NCI-H1048 (cell line): ENCODE data around the gene ZNF595.
"Not testable (repeated sequence)": the region's sequence is repeated elsewhere in the genome, so short reads cannot be mapped to it uniquely, and the experiment has no call there.

Experiments used
- DNase-seq: peaks from one replicate; lab custom pipeline; 2025; lab: John Stamatoyannopoulos, UW

The ZNF595 gene

DNA sequence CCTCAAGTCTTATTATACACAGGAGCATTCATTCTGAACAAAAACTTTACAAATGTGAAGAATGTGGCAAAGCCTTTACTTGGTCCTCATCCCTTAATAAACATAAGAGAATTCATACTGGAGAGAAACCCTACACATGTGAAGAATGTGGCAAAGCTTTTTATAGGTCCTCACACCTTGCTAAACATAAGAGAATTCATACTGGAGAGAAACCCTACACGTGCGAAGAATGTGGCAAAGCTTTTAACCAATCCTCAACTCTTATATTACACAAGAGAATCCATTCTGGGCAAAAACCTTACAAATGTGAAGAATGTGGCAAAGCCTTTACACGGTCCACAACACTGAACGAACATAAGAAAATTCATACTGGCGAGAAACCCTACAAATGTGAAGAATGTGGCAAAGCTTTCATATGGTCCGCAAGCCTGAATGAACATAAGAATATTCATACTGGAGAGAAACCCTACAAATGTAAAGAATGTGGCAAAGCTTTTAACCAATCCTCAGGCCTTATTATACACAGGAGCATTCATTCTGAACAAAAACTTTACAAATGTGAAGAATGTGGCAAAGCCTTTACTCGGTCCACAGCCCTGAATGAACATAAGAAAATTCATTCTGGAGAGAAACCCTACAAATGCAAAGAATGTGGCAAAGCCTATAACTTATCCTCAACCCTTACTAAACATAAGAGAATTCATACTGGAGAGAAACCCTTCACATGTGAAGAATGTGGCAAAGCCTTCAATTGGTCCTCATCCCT lies 33.6 kb downstream of the ZNF595 start:
- DNase-seq, result not testable (repeated sequence)

GRCh38 chr4:98386-98785 lies 45.3 kb downstream of the ZNF595 start:
- no peak for DNase-seq

GRCh38 chr4:99863-100262 lies 46.7 kb downstream of the ZNF595 start:
- DNase-seq, result no peak

DNA sequence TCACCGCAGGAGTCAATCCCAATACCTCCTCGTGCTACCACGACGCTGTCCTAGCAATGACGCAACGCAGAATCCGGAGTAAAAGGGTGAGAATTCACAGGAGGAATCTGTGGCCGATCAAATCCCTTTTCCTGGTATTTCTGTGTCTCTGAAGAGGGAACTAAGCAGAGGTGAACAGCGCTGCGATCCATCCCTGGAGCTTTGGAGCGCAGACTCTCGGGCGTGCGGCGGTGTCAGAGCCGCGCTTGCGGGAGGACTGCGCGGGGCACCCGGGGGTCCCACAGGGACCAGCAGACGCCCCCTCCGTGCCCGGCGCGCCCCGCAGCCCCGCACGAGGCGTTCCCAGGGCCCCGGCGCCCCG lies 53.9 kb downstream of the ZNF595 start:
- no peak for DNase-seq

GRCh38 chr4:107444-108429 lies 54.6 kb downstream of the ZNF595 start:
- no peak for DNase-seq

- DNase-seq, result no peak
Observed at GRCh38 chr4:112771-113170, 59.6 kb downstream of the ZNF595 start.

GRCh38 chr4:113732-114131 lies 60.6 kb downstream of the ZNF595 start:
- no peak for DNase-seq

GRCh38 chr4:114149-114548 lies 61.0 kb downstream of the ZNF595 start:
- no peak for DNase-seq

DNA sequence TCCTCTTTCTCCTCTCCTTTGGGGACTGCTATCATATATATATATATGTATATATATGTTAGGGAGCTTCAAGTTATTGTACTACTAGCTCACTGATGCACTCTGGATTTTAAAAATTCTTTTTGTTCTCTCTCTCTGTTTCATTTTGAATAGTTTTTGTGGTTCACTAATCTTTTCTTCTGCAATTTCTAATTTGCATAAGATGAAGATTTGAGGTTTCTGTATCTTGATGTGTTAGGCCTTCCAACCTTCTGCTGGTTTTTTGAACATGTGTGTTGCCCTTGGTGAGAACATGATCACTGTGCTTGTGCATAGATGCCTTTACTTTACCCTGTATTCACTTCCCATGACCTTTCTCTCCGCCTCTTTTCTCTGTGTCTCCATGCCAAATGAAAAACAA lies 63.4 kb downstream of the ZNF595 start:
- DNase-seq, result no peak

GRCh38 chr4:120616-121015 lies 67.5 kb downstream of the ZNF595 start:
- no peak for DNase-seq

GRCh38 chr4:121408-122084 lies 68.4 kb downstream of the ZNF595 start:
- DNase-seq, result no peak

DNA sequence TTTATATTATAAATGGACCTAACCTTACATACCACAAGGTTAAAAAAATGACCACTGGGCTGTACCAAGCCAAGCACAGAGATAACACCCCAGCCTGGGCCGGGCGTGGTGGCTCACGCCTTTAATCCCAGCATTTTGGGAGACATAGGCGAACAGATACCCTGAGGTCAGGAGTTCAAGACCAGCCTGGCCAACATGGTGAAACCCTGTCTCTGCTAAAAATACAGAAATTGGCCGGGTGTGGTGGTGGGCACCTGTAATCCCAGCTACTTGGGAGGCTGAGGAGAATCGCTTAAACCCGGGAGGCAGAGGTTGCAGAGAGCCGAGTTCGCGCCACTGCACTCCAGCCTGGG lies 70.8 kb downstream of the ZNF595 start:
- DNase-seq, result not testable (repeated sequence)

DNA sequence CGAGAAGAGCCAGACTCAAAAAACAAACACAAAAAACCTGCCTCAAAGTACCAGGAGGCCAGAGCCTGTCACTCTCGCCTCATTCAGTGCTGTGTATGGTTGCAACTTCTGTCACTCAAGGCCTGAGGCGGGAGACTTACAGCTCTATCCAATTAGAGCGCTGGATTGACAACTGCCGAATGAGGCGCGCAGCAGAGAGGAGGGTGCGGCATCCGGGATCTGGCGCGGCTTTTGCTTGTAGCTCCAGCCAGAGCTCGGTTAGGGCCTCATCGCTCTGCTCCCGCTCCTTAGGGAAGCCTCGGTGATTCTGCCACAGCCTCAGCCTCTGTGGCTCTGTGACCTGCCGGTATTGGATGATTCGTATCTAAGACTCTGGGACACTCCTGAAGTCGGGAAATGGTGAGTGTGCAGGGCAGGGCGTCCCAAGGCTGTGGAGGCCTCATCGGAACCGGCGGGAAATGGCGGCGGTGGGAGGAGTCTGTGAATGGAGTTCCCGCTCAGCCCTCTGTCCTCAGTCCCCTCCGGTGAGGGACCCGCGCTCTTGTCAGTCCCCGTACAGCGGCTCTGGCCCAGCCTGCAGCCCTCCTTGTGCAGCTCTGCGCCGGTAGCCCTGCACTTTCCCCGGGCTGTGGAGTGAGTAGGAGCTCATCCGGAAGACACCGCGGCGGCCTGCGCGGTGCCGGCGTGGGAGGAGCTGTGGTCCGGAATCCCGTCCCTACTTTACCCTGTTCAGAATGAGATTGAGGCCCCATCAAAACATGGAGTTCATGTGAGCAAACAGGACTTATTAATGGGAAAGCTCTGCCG lies 71.4 kb downstream of the ZNF595 start, which contains the start of gene ZNF718:
Gene ZNF718 (plus strand): TSS at position 227 of the 807 bp plus-strand sequence. CDS start 170 bp downstream, at position 397.
- peak; percentile 77 for DNase-seq

GRCh38 chr4:125091-125771 lies 72.1 kb downstream of the ZNF595 start:
- DNase-seq, result no peak

DNA sequence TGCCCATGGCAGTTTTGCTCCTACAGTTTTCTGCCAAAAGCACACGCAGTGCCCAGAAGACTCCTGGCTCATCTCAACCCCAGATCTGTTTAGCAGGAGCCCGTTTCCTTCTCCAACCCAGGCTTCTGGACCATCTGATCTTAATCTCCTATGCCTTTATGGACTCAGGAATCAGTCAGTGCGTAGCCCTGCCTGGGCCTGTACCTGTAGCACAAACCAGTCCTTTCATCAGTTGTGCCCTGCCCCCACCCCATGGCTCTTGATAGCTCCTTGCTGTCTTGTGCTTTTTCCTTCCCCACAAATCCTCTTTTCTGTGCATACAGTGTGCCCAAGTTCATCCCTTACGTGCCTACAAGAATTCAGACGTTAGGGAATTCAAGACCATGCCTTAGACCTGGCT lies 72.7 kb downstream of the ZNF595 start:
- no peak for DNase-seq

DNA sequence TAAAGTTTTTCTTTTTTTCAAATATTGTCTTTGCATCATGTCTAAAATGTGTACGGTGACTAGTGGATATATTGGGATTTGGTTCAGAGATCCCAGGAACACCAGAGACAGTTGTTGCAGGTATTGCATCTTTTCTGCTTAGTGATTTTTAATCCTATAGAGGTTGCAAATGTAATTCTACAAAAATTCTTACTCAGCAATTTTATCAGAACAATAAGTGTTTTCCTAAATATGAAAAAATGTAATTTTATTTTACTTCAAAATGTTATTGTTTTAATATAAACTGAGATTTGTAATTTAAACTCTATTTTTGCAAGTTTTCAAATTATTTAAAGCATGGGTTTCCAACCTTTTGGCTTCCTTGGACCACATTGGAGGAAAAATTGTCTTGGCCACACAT lies 79.4 kb downstream of the ZNF595 start:
- DNase-seq, result no peak
